ENCODE measurements around the gene FGF5.

FGF5 gene

DNA sequence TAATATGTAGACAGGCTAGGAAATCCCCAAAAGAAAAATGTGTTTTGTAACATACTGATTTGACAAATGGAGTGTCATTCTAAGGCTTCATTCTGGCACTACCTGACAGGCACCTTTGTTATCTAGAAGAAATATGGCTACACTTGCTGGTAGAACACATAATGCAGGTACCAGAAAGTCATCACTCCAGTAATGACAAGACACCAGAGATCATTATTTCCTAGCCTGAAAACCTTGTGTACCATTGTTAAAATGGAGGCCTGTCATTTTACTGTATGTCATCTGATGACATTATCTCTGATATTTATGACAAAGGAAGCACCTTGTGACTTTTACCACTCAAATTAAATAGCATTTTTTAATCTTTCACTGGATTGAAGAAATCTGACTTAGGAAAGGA is 13.5 kb upstream of the FGF5 start:
- H3K9me3 ChIP-seq (ENCODE audit: control insufficient read depth in 2 of 2, low read length in 2 of 2): no peaks in the 10 kb centered on the region
- no peaks in the 10 kb centered on the region for H3K36me3 ChIP-seq (ENCODE audit: control insufficient read depth in 2 of 2, insufficient read depth in 2 of 2, low read length in 2 of 2)
- no peaks in the 10 kb centered on the region for H3K4me1 ChIP-seq (ENCODE audit: control insufficient read depth in 2 of 2, insufficient read depth in 2 of 2, low read length in 2 of 2)
- no peak overlapping the region for H3K4me3 ChIP-seq (ENCODE audit: low read length in 2 of 2)
- no peak overlapping the region for H3K27ac ChIP-seq (ENCODE audit: low read depth in 2 of 2, low read length in 2 of 2)
- H3K27me3 ChIP-seq (ENCODE audit: control insufficient read depth in 2 of 2, insufficient read depth in 2 of 2, low read length in 2 of 2): peaks cover 0 to 2% of the 10 kb centered on the region in 2 donors
- no peak overlapping the region for H3K9ac ChIP-seq (ENCODE audit: low read depth in 1 of 2, low read length in 2 of 2)

DNA sequence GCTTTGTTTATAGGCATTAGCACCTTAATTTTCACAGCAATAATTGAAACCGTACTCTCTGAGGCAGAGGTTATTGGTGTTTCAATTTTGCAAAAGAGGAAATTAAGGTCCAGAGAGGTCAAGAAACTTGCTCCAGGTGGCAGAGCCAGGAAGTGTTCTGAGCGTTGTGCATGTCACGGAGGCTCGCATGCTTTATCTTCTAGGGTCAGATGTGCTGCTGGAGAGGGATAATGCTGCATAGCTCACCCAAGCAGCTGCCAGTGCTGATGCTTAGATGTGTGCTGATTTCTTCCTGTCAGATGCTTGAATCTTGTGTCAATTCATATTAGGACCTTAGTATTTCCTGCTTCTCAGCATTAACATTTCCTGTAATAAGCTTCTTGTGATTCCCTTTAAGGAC is 13.0 kb upstream of the FGF5 start:
- Histone ChIP-seq H3K4me1 (ENCODE audit: control insufficient read depth in 2 of 2, insufficient read depth in 2 of 2, low read length in 2 of 2) (no peaks in the 10 kb centered on the region), H3K4me3 (ENCODE audit: low read length in 2 of 2) (no peak overlapping the region), H3K9me3 (ENCODE audit: control insufficient read depth in 2 of 2, low read length in 2 of 2) (no peaks in the 10 kb centered on the region), H3K9ac (ENCODE audit: low read depth in 1 of 2, low read length in 2 of 2) (no peak overlapping the region), H3K27ac (ENCODE audit: low read depth in 2 of 2, low read length in 2 of 2) (no peak overlapping the region), H3K27me3 (ENCODE audit: control insufficient read depth in 2 of 2, insufficient read depth in 2 of 2, low read length in 2 of 2) (peaks cover 0 to 2% of the 10 kb centered on the region in 2 donors), H3K36me3 (ENCODE audit: control insufficient read depth in 2 of 2, insufficient read depth in 2 of 2, low read length in 2 of 2) (no peaks in the 10 kb centered on the region)

DNA sequence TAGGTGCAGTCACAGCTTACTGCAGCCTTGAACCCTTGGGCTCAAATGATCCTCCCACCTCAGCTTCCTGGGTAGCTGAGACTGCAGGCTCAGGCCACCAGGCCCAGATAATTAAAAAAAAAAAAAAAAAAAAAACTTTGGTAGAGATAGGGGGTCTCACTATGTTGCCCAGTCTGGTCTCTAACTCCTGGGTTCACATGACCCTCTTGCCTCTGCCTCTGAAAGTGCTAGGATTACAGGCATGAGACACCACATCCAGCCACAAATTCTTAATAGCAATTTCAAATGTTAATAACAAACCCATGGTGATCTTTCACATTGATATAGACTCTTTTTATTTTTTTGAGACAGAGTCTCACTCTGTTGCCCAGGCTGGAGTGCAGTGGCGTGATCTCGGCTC is 12.3 kb upstream of the FGF5 start:
- no peak overlapping the region for H3K4me3 ChIP-seq (ENCODE audit: low read length in 2 of 2)
- no peaks in the 10 kb centered on the region for H3K9me3 ChIP-seq (ENCODE audit: control insufficient read depth in 2 of 2, low read length in 2 of 2)
- H3K27ac ChIP-seq (ENCODE audit: low read depth in 2 of 2, low read length in 2 of 2): no peak overlapping the region
- no peaks in the 10 kb centered on the region for H3K4me1 ChIP-seq (ENCODE audit: control insufficient read depth in 2 of 2, insufficient read depth in 2 of 2, low read length in 2 of 2)
- peaks cover 0 to 2% of the 10 kb centered on the region in 2 donors for H3K27me3 ChIP-seq (ENCODE audit: control insufficient read depth in 2 of 2, insufficient read depth in 2 of 2, low read length in 2 of 2)
- no peak overlapping the region for H3K9ac ChIP-seq (ENCODE audit: low read depth in 1 of 2, low read length in 2 of 2)
- H3K36me3 ChIP-seq (ENCODE audit: control insufficient read depth in 2 of 2, insufficient read depth in 2 of 2, low read length in 2 of 2): no peaks in the 10 kb centered on the region

DNA sequence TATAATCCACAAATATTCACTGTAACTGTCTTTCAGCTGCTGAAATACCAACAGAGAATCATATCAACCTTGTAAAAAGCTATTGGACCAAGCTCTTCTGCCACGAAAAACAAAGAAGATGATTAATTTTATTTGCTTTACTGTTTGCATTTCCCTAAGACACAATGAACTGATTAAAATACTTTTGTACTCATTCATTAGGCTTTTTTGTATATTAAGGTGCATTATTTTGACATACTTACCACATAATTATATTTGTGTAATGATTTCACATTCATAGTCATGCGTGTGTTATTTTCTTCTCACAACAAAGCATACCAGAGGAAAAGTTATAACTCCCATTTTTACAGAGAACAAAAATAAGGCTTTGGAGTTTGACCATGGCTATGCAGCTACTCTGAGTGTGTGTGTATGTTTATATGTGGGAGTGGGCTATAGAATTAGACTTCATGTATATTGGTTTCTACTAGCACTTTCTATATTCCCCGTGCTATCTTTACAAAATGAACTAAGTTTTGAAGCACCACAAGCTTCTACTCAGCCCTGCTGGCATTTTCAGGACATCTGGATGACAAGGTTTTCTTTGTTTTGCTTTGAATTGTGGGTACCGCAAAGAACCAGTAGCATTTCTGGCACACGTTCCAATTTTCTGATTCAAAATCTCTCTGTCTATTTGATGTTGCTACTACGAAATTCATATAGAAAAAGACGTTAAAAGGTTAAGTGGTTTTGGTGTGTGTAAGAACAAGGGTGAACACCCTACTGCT is 11.0 kb upstream of the FGF5 start:
- Histone ChIP-seq H3K27ac (ENCODE audit: low read depth in 2 of 2, low read length in 2 of 2) (no peak overlapping the region), H3K36me3 (ENCODE audit: control insufficient read depth in 2 of 2, insufficient read depth in 2 of 2, low read length in 2 of 2) (no peaks in the 10 kb centered on the region), H3K27me3 (ENCODE audit: control insufficient read depth in 2 of 2, insufficient read depth in 2 of 2, low read length in 2 of 2) (peaks cover 0 to 2% of the 10 kb centered on the region in 2 donors), H3K4me1 (ENCODE audit: control insufficient read depth in 2 of 2, insufficient read depth in 2 of 2, low read length in 2 of 2) (no peaks in the 10 kb centered on the region), H3K9me3 (ENCODE audit: control insufficient read depth in 2 of 2, low read length in 2 of 2) (no peaks in the 10 kb centered on the region), H3K9ac (ENCODE audit: low read depth in 1 of 2, low read length in 2 of 2) (no peak overlapping the region), H3K4me3 (ENCODE audit: low read length in 2 of 2) (no peak overlapping the region)

DNA sequence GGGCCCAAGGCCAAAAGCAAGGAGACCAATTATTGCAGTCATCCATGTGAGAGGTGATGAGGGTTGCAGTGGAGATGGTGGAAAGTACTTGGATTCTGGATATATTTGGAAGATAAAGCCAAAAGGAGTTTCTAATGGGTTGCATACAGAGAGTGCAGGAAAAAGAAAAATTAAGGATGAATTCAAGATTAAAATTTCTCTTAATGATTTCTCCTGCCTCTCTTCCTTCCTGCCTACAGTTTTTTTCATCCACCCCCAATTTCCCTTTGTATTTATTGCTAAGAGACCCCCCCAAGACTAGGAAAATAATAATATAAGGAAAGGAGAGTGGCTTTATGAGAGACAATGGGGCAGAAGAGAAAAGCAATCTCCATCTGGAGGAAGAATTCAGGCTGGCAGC is 8.6 kb upstream of the FGF5 start:
- H3K9me3 ChIP-seq (ENCODE audit: control insufficient read depth in 2 of 2, low read length in 2 of 2): no peaks in the 10 kb centered on the region
- H3K4me1 ChIP-seq (ENCODE audit: control insufficient read depth in 2 of 2, insufficient read depth in 2 of 2, low read length in 2 of 2): no peaks in the 10 kb centered on the region
- H3K27ac ChIP-seq (ENCODE audit: low read depth in 2 of 2, low read length in 2 of 2): no peak overlapping the region
- no peaks in the 10 kb centered on the region for H3K36me3 ChIP-seq (ENCODE audit: control insufficient read depth in 2 of 2, insufficient read depth in 2 of 2, low read length in 2 of 2)
- H3K27me3 ChIP-seq (ENCODE audit: control insufficient read depth in 2 of 2, insufficient read depth in 2 of 2, low read length in 2 of 2): peaks cover 0 to 10% of the 10 kb centered on the region in 2 donors
- no peak overlapping the region for H3K4me3 ChIP-seq (ENCODE audit: low read length in 2 of 2)
- H3K9ac ChIP-seq (ENCODE audit: low read depth in 1 of 2, low read length in 2 of 2): no peak overlapping the region

DNA sequence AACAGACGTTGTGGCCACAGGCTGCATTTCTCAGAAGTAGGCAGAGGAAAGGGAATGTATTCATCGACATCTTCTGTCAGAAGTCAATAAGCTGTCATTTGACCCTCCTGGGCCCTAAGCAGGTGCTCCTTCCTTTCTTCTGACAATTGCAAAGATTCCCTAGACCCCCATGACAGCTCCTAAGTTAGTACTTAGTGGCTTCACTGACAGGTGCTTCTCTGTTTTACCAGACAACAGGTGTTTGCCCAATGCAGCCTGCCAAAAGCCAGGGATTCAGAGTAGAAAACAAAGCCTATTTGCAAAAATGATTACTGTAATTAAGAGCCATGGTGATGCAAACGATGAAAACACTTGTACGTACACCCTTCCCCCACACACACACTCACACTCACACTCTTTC is 7.5 kb upstream of the FGF5 start:
- Histone ChIP-seq H3K27me3 (ENCODE audit: control insufficient read depth in 2 of 2, insufficient read depth in 2 of 2, low read length in 2 of 2) (peaks cover 6 to 16% of the 10 kb centered on the region in 2 donors), H3K9me3 (ENCODE audit: control insufficient read depth in 2 of 2, low read length in 2 of 2) (no peaks in the 10 kb centered on the region)

DNA sequence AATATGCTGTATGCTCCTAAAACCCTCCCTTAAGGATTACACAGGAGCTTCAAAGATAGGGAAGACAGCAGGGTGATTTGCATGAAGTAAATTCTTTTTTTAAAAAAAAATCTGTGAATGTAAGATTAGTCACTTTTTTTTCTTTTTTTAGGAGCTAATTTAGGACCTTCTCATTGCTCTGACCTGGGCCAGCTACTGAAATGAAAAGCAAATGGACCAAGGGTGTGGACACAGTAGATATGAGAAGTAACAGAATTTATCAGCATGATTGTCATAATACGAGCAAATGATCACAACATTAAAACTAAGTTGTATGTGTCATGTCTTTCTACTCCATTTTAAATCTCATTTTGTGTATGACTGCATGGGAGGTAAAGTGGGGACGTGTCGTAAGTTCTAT is 6.6 kb upstream of the FGF5 start:
- Histone ChIP-seq H3K4me1 (ENCODE audit: control insufficient read depth in 2 of 2, insufficient read depth in 2 of 2, low read length in 2 of 2) (no peaks in the 10 kb centered on the region), H3K9ac (ENCODE audit: low read depth in 1 of 2, low read length in 2 of 2) (no peak overlapping the region), H3K27ac (ENCODE audit: low read depth in 2 of 2, low read length in 2 of 2) (no peak overlapping the region), H3K9me3 (ENCODE audit: control insufficient read depth in 2 of 2, low read length in 2 of 2) (no peaks in the 10 kb centered on the region), H3K4me3 (ENCODE audit: low read length in 2 of 2) (no peak overlapping the region), H3K36me3 (ENCODE audit: control insufficient read depth in 2 of 2, insufficient read depth in 2 of 2, low read length in 2 of 2) (no peaks in the 10 kb centered on the region), H3K27me3 (ENCODE audit: control insufficient read depth in 2 of 2, insufficient read depth in 2 of 2, low read length in 2 of 2) (peaks cover 13 to 21% of the 10 kb centered on the region in 2 donors)

More for the DNA sequence above, 7.5 kb upstream of the FGF5 start:
- Histone ChIP-seq H3K27ac (ENCODE audit: low read depth in 2 of 2, low read length in 2 of 2) (no peak overlapping the region), H3K9ac (ENCODE audit: low read depth in 1 of 2, low read length in 2 of 2) (no peak overlapping the region), H3K4me3 (ENCODE audit: low read length in 2 of 2) (no peak overlapping the region), H3K4me1 (ENCODE audit: control insufficient read depth in 2 of 2, insufficient read depth in 2 of 2, low read length in 2 of 2) (no peaks in the 10 kb centered on the region), H3K36me3 (ENCODE audit: control insufficient read depth in 2 of 2, insufficient read depth in 2 of 2, low read length in 2 of 2) (no peaks in the 10 kb centered on the region)

DNA sequence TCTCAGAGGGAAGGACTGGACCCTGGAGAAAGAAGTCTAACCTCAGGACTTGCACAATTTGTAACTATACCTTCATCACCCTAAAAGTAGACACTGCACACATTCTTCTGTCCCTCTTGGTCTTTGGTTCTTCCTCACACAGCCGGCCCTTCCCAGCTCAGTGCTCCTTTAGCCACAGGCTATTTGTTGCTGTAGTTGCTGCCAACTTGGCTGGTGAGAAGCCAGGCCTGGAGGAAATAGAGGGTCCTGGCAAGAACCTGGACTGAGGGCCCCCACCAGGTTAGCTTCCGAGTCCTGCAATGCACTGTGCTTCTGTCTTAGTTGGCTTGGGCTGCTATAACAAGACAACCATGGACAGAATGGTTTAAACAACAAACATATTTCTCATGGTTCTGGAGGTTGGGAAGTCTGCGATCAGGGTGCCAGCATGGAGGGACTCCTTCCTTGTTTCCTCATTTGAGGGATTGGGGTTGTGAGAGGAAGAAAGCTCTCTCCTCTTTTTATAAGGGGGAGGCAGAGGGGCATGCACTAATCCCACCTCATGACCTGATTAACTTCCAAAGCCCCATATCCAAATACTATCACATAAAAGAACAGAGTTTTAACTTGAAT is 4.4 kb upstream of the FGF5 start:
- Histone ChIP-seq H3K27me3 (ENCODE audit: control insufficient read depth in 2 of 2, insufficient read depth in 2 of 2, low read length in 2 of 2) (peaks cover 28 to 38% of the 10 kb centered on the region in 2 donors), H3K9me3 (ENCODE audit: control insufficient read depth in 2 of 2, low read length in 2 of 2) (no peaks in the 10 kb centered on the region), H3K9ac (ENCODE audit: low read depth in 1 of 2, low read length in 2 of 2) (no peak overlapping the region), H3K36me3 (ENCODE audit: control insufficient read depth in 2 of 2, insufficient read depth in 2 of 2, low read length in 2 of 2) (no peaks in the 10 kb centered on the region), H3K4me3 (ENCODE audit: low read length in 2 of 2) (no peak overlapping the region), H3K4me1 (ENCODE audit: control insufficient read depth in 2 of 2, insufficient read depth in 2 of 2, low read length in 2 of 2) (peaks cover 0 to 2% of the 10 kb centered on the region in 2 donors), H3K27ac (ENCODE audit: low read depth in 2 of 2, low read length in 2 of 2) (no peak overlapping the region)

DNA sequence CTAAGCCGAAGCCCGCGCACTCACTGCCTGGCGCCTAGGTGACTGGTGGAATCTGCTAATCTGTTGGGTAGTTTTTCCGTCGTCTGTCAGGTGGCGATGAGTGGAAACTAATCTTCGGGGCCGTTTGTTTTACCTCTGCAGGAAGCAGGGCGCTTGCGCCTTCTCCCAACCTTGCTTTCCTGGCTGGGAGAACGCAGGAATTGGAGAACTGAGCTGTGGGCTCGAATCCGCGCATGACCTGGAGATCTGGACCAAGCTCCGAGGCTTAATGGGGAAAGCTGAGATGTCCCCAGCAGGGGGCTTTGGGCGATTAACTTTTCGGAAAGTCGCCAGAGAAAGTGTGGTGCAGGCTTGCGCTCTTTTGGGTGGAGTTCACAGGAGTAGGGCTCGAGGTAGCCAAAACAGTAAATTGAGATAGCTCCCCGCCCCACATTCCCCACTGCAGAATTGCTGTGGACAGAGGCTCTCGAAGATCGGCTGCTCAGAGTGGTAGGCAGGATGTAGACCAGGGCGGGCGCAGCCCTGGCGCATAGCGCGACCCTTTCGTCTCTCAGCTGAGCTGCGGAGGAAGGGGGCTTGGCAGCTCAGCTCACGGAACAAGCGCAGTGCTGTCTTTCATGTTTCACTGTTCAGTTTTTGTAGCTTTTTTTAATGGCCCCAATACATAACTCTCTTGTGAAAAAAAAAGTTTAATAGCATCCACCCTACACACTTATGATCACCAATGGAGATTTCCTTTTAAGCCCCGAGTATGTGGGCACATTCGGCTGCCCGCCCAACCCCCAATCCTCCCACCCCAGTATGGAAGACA is 2.7 kb upstream of the FGF5 start:
- peaks cover 0 to 2% of the 10 kb centered on the region in 2 donors for H3K4me1 ChIP-seq (ENCODE audit: control insufficient read depth in 2 of 2, insufficient read depth in 2 of 2, low read length in 2 of 2)
- H3K9ac ChIP-seq (ENCODE audit: low read depth in 1 of 2, low read length in 2 of 2): no peak overlapping the region
- no peak overlapping the region for H3K27ac ChIP-seq (ENCODE audit: low read depth in 2 of 2, low read length in 2 of 2)
- no peaks in the 10 kb centered on the region for H3K9me3 ChIP-seq (ENCODE audit: control insufficient read depth in 2 of 2, low read length in 2 of 2)
- H3K36me3 ChIP-seq (ENCODE audit: control insufficient read depth in 2 of 2, insufficient read depth in 2 of 2, low read length in 2 of 2): no peaks in the 10 kb centered on the region
- H3K4me3 ChIP-seq (ENCODE audit: low read length in 2 of 2): no peak overlapping the region
- H3K27me3 ChIP-seq (ENCODE audit: control insufficient read depth in 2 of 2, insufficient read depth in 2 of 2, low read length in 2 of 2): peaks cover 28 to 41% of the 10 kb centered on the region in 2 donors

DNA sequence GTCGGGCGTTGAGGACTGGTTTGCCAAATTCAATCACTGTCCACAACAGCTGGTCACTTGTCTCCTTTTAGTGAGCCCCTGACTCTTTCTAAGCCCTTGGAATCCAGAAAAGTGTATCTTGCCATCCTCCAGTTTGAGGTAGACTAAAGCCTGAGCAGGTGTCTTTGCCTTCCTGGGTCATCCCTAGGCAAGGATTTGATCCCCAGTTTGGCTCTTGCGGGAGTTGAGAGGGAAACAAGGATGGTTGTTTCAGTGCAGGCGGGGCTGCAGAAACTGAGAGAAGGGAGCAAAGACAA is 2.2 kb upstream of the FGF5 start:
- Histone ChIP-seq H3K27me3 (ENCODE audit: control insufficient read depth in 2 of 2, insufficient read depth in 2 of 2, low read length in 2 of 2) (peaks cover 30 to 41% of the 10 kb centered on the region in 2 donors), H3K9ac (ENCODE audit: low read depth in 1 of 2, low read length in 2 of 2) (no peak overlapping the region), H3K36me3 (ENCODE audit: control insufficient read depth in 2 of 2, insufficient read depth in 2 of 2, low read length in 2 of 2) (no peaks in the 10 kb centered on the region), H3K4me1 (ENCODE audit: control insufficient read depth in 2 of 2, insufficient read depth in 2 of 2, low read length in 2 of 2) (peaks cover 0 to 2% of the 10 kb centered on the region in 2 donors), H3K9me3 (ENCODE audit: control insufficient read depth in 2 of 2, low read length in 2 of 2) (no peaks in the 10 kb centered on the region), H3K4me3 (ENCODE audit: low read length in 2 of 2) (no peak overlapping the region), H3K27ac (ENCODE audit: low read depth in 2 of 2, low read length in 2 of 2) (no peak overlapping the region)
